Glutamatergic neuron (in vitro differentiated cells): ENCODE data around the gene ZNF580. TPM values are rescaled to one million over a fixed set of nuclear protein-coding genes. Genes with fewer than 3 reads are reported as not detected.

Experiments used
- DNase-seq: peaks from one replicate; pipeline ENCODE4 v3.0.0; 2022
- H3K27ac Mint-ChIP-seq: one replicate; pipeline ENCODE4 v1.8.0; 2020; ENCODE audit warnings: mild to moderate bottlenecking, mixed read lengths, inconsistent platforms; ENCODE audit not compliant: unreplicated experiment
- H3K27me3 Mint-ChIP-seq: one replicate; pipeline ENCODE4 v1.8.0; 2020; ENCODE audit warnings: mild to moderate bottlenecking, moderate library complexity, mixed read lengths, inconsistent platforms; ENCODE audit not compliant: unreplicated experiment
- H3K36me3 Mint-ChIP-seq: one replicate; pipeline ENCODE4 v1.8.0; 2020; ENCODE audit warnings: mild to moderate bottlenecking, mixed read lengths, inconsistent platforms; ENCODE audit not compliant: unreplicated experiment
- H3K4me1 Mint-ChIP-seq: one replicate; pipeline ENCODE4 v1.8.0; 2020; ENCODE audit warnings: mild to moderate bottlenecking, low read depth, mixed read lengths, inconsistent platforms; ENCODE audit not compliant: unreplicated experiment
- H3K4me3 Mint-ChIP-seq: one replicate; pipeline ENCODE4 v1.8.0; 2020; ENCODE audit warnings: mild to moderate bottlenecking, mixed read lengths, inconsistent platforms; ENCODE audit not compliant: unreplicated experiment
- H3K9me3 Mint-ChIP-seq: one replicate; pipeline ENCODE4 v1.8.0; 2020; ENCODE audit warnings: mild to moderate bottlenecking, moderate library complexity, mixed read lengths, inconsistent platforms; ENCODE audit not compliant: unreplicated experiment
- CTCF ChIP-seq: fragments of 200-600 bp; sonication (generic); IDR thresholded peaks from one replicate; pipeline ENCODE4 v1.5.0; 2021; ENCODE audit not compliant: partially characterized antibody, unreplicated experiment
- total RNA-seq: library from RNA; stranded (reverse); fragmentation: NEBNext Ultra II Directional; extraction: Animal tissue kit (Norgen Biotek cat#: 25700); gene quantifications from one replicate; pipeline ENCODE4 v1.2.1, GENCODE V29; 2021; ENCODE audit not compliant: unreplicated experiment

The ZNF580 gene
- total RNA-seq, 1 donor from 2014 or later, result 43.6 TPM

GRCh38 chr19:55684946-55685681 is 44.3 kb downstream of the ZNF580 start:
- Mint-ChIP-seq H3K4me3 (no peak overlapping the region), H3K9me3 (no peaks in the 10 kb centered on the region), H3K36me3 (no peaks in the 10 kb centered on the region), H3K27ac (no peak overlapping the region), H3K4me1 (no peaks in the 10 kb centered on the region), H3K27me3 (no peaks in the 10 kb centered on the region)
- no peak for DNase-seq
- no peak for TF ChIP-seq CTCF

- Mint-ChIP-seq H3K9me3 (no peaks in the 10 kb centered on the region), H3K36me3 (no peaks in the 10 kb centered on the region), H3K27me3 (no peaks in the 10 kb centered on the region), H3K4me1 (no peaks in the 10 kb centered on the region), H3K4me3 (no peak overlapping the region), H3K27ac (no peak overlapping the region)
- TF ChIP-seq CTCF, result no peak
- DNase-seq, result no peak
Measured at GRCh38 chr19:55685776-55686175, 45.0 kb downstream of the ZNF580 start.

GRCh38 chr19:55686311-55687050 is 45.7 kb downstream of the ZNF580 start:
- no peaks in the 10 kb centered on the region for H3K27me3 Mint-ChIP-seq
- no peaks in the 10 kb centered on the region for H3K36me3 Mint-ChIP-seq
- H3K9me3 Mint-ChIP-seq, result no peaks in the 10 kb centered on the region
- no peaks in the 10 kb centered on the region for H3K4me1 Mint-ChIP-seq
- no peak overlapping the region for H3K27ac Mint-ChIP-seq
- DNase-seq, result no peak
- no peak overlapping the region for H3K4me3 Mint-ChIP-seq
- no peak for TF ChIP-seq CTCF

- TF ChIP-seq CTCF, result no peak
- no peaks in the 10 kb centered on the region for H3K9me3 Mint-ChIP-seq
- no peaks in the 10 kb centered on the region for H3K4me1 Mint-ChIP-seq
- H3K27ac Mint-ChIP-seq, result no peak overlapping the region
- H3K4me3 Mint-ChIP-seq, result no peak overlapping the region
- DNase-seq, result no peak
- H3K27me3 Mint-ChIP-seq, result peaks cover 1% of the 10 kb centered on the region
- H3K36me3 Mint-ChIP-seq, result no peaks in the 10 kb centered on the region
Measured at GRCh38 chr19:55687281-55688201, 46.7 kb downstream of the ZNF580 start.
